NCI-H2081 (cell line): ENCODE measurements around the gene B4GALNT4.
A peak's percentile ranks its signal among the peaks of the same experiment; 100 is the strongest.
"Not testable (repeated sequence)": the region's sequence is repeated elsewhere in the genome, so short reads cannot be mapped to it uniquely, and the experiment has no call there.

Experiments
- DNase-seq, 2 experiments: peaks; one replicate each; lab custom pipeline; 2025; lab: John Stamatoyannopoulos, UW

B4GALNT4 gene

DNA sequence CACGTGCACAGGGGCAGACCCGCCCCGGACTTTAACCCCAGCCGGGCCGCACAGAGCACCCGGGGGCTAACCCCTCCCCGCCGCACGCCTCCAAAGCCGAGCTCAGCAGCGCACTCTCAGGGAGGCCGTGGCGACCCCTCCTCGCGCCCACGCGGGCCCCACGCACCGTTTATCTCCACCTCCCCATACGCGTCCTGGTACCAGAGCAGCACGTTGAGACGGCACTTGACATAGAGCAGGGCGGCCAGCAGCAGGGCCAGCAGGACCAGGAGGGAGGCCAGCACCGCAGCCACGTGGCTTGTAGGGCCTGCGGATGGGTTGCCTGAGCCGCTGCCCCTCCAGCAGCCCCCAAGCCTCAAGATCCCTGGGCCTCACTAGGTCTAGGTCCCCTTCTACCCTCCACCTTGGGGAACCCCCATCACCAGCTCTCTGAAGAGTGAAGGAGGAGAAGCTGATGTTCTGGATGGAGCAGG is 38.4 kb downstream of the B4GALNT4 start:
- no peak for DNase-seq

- no peak for DNase-seq
Observed at GRCh38 chr11:408154-409007, 39.1 kb downstream of the B4GALNT4 start.

DNA sequence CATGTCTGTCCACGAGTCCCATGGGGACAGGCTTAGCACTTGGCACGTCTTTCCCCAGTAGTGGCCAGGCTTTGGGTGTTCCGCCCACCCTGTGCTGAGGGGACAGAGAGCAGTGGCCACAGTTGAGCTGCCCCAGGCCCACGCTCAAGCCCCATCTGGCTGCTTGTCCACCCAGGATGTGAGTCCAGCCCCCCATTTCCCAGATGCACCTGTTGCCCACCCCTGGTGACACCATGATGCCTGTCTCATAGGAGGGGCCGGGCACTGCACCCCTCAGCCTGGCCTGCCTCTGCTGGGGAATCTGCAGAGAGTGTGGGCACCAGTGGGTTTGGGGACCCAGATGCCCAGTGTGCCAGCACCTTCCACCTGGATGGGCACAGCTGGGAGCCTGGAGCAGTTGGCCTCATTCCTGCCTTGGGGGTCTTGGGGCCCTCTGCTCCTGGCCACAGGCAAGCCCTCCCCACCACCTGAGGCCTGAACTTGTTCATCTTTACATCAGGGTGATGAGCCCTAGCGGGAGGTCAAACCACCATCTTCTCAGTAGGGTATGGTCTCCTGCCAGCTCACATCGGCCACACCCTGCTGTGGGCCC is 39.8 kb downstream of the B4GALNT4 start:
- DNase-seq = no peak

DNA sequence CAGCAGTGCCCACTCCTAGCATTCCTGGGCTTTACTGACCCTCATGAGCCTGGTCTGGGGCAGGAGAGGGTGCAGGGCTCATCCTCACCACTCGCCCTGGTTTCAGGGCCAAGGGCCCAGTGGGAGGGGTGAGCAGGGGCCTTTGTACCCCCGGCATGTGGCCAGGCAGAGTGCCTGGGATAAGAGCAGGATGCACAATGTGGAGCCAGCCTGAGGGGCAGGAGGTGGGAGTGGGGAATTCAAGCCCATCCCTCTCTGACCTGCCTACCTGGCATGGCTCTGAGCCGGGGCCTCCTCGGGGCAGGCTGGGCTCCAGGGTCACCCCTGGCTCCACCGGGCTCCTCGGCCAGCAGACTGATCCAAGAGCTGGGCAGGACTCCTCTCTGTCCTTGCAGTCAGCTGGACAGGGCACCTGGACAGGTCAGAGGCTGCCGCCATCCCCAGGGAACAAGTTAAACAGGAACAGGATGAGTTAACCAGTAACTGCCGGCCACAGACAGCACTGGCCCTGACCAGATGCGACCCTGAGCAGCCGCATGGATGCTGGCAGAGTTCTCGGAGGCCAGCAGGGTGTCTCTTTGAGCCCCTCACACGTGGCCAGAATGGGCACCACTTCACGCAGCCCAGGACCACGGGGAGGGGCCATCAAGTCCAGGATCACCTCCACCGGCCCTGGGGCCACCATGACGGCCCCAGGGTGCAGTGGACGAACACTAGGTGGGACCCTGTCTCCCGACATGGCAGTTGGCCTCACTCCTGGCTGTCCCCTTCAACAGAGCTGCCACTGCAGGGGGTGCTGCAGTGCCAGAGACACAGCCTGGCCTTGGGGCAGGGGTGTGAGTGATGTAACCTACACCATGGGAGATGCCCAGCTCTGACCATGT is 40.5 kb downstream of the B4GALNT4 start:
- DNase-seq = no peak

DNA sequence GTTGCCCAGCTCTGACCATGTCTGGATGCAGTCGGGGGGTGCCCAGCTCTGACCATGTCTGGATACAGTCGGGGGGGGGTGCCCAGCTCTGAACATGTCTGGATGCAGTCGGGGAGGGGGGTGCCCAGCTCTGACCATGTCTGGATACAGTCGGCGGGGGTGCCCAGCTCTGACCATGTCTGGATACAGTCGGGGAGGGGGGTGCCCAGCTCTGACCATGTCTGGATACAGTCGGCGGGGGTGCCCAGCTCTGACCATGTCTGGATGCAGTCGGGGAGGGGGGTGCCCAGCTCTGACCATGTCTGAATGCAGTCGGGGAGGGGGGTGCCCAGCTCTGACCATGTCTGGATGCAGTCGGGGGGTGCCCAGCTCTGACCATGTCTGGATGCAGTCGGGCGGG is 41.4 kb downstream of the B4GALNT4 start:
- DNase-seq = not testable (repeated sequence)

DNA sequence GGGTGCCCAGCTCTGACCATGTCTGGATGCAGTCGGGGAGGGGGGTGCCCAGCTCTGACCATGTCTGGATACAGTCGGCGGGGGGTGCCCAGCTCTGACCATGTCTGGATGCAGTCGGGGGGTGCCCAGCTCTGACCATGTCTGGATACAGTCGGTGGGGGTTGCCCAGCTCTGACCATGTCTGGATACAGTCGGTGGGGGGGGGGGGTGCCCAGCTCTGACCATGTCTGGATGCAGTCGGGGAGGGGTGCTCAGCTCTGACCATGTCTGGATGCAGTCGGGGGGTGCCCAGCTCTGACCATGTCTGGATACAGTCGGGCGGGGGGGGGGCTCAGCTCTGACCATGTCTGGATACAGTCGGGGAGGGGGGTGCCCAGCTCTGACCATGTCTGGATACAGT is 42.2 kb downstream of the B4GALNT4 start:
- DNase-seq = not testable (repeated sequence)

GRCh38 chr11:412641-413119 is 43.4 kb downstream of the B4GALNT4 start:
- DNase-seq = no peak

DNA sequence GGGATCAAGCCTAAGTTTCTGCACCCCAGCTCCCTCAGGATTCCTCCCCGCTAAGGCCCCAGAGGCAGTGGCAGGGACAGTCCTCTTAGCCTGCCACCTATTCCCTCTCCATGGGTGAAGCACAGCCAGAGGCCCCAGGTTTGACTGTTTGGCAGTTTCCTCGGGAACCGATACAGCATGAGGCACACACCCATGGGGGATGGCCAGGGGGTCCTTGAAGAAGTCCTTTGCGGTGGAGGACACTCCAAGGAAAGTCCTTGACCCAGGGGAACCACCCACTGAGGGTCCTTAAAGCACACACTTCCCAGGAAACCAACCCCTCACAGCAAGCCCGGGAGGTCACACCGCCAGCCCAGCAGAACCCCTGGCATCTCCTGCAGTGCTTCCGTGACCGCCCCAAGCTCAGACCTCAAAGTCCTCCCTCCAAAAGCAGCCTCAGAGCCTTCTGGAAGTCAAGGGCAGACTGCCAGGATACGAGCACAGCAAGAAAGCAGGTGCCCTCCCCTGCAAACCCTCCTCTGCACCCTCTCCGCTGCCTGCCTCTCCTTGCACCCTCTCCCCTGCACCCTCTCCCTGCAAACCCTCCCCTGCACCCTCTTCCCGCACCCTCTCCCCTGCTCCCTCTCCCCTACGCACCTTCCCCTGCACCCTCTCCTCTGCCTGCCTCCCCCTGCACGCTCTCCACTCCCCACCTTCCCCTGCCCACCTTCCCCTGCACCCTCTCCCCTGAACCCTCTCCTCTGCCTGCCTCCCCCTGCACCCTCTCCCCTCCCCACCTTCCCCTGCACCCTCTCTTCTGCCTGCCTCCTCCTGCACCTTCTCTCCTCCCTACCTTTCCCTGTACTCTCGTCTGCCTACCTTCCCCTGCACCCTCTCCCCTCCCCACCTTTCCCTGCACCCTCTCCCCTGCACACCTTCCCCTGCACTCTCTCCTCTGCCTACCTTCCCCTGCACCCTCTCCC is 44.1 kb downstream of the B4GALNT4 start:
- DNase-seq = no peak

GRCh38 chr11:414318-414857 is 45.1 kb downstream of the B4GALNT4 start:
- DNase-seq = no peak

- no peak for DNase-seq
Observed at GRCh38 chr11:415640-416041, 46.3 kb downstream of the B4GALNT4 start.

DNA sequence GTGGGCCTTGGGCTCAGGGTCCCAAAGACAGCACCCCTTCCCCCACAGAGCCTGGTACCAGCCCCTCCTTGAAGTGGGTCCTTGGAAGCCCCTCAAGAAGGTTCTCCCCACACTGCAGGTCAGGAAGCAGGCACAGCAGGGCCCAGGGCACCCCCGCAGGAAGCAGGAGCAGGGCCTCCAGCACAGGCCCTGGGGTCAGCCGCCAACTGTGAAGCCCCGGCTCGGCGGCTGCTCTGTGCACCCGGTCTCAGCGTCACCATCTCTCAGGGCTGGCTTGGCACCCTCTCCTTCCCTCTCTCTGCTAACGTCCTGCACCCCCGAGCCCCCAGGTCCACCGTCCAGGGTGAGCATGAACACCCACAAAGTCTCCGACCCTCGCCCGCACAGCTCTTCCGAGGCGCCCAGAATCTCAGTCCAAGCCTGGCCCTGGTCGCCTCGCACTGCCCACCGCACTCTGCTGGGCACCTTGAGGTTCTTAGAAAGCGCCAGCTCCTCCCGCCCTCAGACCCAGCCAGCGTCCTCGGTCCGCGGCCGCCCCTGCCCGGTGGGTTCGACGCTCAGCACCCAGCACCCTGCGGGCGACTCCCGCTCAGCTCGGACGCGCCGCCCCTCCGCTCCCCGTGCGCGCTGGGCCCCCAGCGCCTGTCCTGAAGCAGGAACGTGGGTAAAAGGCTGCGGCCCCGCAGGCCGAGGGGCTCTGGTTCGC is 46.9 kb downstream of the B4GALNT4 start:
- no peak for DNase-seq

GRCh38 chr11:416757-417621 is 47.7 kb downstream of the B4GALNT4 start:
- DNase-seq = peak; percentile 37 to 58

DNA sequence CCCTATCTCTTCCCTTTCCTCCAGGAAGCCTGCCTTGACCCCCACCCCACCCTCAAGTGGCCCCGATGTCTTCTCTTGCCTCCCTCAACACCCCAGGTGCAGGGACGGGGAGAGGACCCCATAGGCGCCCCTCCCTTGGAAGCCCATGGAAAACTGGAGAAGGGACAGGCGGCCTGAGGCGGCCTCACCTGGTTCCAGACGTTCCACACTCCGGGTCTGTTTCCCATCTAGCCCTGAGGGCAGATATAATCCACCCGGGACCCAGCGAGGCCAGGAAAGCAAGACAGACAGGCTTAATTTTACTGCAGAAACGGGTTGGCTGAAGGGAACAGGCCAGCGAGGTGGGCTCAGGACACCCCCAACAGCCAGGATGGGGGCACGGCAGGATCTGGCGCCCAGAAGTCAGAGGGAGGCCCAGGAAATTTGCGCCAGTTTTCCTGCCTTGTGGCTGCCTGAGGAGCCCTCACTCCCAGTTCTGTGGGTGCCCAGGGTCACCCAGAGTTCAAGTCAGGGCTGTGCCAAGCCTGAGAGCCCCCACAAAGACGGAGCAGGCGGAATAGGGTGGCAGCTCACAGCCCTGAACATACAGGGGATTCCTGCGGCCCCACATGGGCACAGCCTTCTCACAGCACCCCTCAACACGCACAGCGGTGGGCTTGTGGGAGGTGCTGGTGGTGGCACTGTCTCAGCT is 48.5 kb downstream of the B4GALNT4 start:
- no peak for DNase-seq

DNA sequence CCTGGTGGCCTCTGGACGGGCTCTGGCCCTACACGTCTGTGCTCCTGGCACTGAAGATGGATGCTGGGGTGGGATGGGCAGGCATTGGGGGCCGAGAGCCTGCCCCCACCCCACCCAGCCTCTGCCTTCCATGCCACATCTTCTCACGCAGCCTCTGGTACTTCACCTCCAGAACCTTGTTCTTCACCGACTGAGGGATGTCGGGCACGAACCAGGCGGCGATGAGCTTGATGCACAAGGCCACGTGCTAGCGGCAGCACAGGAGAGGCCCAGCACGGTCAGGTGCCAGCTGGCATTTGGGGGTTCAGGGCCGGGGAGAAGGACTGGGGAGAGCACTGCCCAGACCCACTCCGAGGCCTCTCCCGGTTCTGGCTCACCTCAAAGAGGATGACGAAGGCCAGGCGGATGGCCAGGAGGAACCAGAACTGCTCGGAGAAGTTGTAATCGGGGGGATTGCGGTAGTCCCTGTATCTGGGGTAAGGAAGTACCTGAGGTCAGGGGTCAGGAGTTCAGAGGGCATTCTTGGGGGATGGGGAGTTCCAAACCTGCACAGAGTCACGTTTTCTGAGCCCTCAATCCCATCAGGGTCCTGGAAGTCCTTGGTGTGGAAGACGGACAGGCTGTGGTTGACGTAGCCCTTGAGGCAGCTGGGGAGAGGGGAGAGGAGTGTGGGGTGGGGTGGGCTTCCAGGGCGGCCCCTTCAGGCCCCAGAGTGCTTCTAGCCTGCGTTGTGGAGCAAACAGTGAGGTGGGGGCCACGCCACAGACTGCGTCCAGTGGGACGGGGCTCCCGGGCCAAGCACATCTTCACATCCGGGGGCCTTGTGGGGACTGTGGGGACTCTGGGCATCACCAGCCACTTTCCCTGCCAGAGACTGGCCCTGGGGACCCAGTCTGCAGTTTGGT is 49.3 kb downstream of the B4GALNT4 start:
- DNase-seq = no peak

- DNase-seq = no peak
Observed at GRCh38 chr11:419248-420005, 50.1 kb downstream of the B4GALNT4 start.

DNA sequence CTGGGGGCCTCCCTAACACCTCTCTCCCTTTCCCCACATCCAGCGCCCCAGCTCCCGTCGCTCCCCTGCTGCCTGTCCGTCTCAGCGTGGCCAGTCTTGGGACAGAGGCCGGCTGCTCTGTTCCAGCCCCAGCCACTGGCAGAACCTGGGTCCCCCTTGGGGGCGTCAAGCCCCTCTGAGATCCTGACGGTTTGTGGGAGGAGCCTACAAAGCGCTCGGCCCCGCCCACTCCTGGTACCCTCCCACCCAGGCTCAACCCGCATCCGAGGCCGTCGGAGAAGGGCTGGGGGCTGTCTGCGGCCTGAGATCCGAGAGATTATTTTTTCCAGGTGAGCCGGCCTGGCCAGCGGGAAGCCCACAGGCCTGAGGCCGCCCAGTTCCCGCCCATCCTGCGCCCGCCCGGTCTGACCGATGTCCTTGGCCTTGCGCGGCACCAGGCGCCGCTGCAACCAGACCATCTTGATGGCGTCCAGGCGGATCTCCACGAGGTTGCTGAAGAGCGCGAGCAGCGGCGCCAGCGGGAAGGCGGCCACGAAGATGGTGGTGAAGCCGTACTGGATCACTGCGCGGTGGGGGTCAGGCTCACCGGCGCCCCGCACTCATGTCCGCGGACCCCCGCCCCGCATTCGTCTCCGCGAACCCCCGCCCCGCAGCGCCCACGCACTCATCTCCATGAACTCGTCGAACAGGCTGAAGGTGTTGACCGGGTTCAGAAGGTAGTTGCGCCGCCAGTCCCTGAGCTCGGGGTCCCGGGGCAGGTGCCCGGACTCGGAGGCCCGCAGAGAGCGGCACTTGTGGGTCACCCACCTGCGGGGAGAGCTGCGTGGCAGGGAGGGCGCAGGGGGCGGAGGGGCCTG is 51.0 kb downstream of the B4GALNT4 start:
- no peak for DNase-seq
